HG02981 (cell line): ENCODE results near the gene FGA.

Experiments used
- ATAC-seq: cut with Tn5 transposase; IDR thresholded peaks from one replicate; pipeline ENCODE4 v1.9.1; 2021; ENCODE audit warnings: mild to moderate bottlenecking, moderate library complexity; ENCODE audit not compliant: unreplicated experiment

Gene FGA

DNA sequence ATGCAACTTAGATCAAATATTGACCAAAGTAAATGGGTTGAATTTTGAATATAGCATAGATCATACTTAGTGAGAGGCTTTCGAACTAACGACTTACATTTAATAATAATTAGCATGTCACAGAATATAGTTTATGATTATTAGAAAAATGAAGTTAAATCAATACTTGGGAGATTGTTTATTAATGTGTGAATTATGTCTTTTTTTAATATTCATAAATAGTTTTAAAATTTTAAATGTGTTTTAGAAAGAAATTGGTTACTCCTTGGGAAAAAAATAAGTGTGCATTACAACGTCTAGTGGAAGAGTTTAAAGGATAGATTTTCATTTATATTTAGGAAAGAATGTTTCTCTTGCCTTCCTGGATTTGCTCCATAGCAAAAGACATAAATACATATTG lies 7.3 kb downstream of the FGA start:
- no peak for ATAC-seq

GRCh38 chr4:154582723-154583122 lies 7.8 kb downstream of the FGA start:
- no peak for ATAC-seq

DNA sequence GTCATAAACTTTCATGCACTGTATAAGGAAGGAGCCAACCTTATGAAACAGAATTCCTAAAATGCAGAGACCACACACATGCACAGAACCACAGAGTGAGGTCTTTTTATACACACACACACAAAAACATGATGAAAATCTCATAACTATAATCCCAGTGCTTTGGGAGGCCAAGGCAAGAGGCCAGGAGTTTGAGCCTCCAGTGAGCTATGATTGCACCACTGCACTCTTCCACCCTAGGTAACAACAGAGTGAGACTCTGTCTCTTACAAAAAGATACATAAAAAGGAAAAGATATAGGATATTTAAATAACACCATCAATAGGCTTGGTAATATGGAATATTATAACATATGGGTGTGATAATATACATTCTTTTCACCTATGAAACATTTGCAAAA lies 10.6 kb downstream of the FGA start:
- ATAC-seq: no peak

GRCh38 chr4:154578919-154579318 lies 11.6 kb downstream of the FGA start:
- no peak for ATAC-seq

DNA sequence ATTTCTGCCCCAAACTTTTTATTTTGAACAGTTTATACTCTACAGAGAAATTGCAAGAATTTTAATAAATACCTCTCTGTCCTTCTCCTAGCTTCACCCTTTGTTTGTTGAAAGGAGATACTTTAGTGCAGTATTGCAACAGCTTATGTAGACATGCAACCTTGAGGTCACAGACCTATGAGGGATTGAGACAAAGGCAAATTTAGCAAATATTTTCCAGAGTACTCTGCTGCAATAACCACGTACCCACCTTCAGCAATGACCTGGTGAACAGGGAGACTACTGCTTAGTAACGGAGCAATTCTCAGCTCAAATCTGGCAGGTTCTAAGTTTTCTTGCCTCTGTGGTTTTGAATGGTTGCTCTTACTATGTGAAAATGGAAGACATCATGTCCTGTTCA lies 13.2 kb downstream of the FGA start:
- no peak for ATAC-seq

DNA sequence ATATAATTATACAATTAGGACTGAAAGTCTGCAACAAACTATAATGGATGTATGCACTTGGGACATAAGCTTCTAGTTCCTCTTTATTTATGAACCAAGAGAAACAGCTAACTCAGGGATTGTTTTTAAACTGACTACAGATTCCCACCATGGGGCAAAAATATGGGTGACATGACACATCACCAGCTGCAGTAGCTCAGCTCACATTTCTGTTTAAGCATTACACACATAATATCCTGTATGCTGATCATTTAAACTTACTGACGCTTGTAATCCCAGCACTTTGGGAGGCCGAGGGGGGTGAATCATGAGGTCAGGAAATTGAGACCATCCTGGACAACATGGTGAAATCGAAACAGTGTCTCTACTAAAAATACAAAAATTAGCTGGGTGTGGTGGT lies 16.2 kb downstream of the FGA start:
- no peak for ATAC-seq

DNA sequence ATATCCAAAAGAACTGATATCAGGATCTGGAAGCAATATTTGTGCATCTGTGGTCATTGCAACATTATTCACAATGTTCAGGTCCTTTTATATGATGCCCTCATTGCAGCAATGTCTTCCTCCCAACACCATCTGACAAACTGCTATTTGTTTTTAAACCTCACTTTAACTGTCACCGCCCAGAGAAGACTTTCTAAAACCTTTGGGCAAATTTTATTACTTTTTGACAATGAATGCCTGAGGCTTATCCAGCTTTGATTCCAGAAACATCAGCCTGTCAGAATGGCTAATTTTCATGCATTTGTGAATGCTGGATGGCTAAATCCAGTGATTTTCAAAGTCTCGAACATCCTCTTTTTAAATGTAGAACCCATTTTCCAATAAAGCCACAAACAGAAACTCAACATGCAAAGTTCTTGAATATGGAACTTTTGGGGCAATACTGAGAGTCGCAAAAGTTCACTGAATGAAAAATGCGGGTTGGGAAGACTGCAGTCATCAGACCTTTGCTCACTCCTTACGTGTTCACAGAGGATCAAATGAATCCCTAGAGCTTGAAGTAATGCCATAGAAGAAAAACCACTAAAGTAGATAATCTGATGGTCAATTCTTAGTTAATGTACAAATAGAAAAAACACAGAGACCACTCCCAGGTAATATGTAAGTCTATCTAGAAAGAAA lies 17.2 kb downstream of the FGA start:
- ATAC-seq: no peak

DNA sequence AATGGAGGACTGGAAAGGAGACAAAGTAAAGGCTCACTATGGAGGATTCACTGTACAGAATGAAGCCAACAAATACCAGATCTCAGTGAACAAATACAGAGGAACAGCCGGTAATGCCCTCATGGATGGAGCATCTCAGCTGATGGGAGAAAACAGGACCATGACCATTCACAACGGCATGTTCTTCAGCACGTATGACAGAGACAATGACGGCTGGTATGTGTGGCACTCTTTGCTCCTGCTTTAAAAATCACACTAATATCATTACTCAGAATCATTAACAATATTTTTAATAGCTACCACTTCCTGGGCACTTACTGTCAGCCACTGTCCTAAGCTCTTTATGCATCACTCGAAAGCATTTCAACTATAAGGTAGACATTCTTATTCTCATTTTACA lies 21.0 kb downstream of the FGA start:
- ATAC-seq: no peak

GRCh38 chr4:154569028-154569427 lies 21.5 kb downstream of the FGA start:
- no peak for ATAC-seq

GRCh38 chr4:154566639-154567204 lies 23.8 kb downstream of the FGA start:
- no peak for ATAC-seq

GRCh38 chr4:154565704-154566103 lies 24.8 kb downstream of the FGA start:
- no peak for ATAC-seq

- no peak for ATAC-seq
Observed at GRCh38 chr4:154564311-154564710, 26.2 kb downstream of the FGA start.

DNA sequence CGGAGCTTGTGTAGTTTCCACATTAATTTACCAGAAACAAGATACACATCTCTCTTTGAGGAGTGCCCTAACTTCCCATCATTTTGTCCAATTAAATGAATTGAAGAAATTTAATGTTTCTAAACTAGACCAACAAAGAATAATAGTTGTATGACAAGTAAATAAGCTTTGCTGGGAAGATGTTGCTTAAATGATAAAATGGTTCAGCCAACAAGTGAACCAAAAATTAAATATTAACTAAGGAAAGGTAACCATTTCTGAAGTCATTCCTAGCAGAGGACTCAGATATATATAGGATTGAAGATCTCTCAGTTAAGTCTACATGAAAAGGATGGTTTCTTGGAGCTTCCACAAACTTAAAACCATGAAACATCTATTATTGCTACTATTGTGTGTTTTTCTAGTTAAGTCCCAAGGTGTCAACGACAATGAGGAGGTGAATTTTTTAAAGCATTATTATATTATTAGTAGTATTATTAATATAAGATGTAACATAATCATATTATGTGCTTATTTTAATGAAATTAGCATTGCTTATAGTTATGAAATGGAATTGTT lies 27.8 kb downstream of the FGA start, which contains the start of gene FGB:
Gene FGB, plus strand, starts transcription at position 315 of the 558 bp plus-strand sequence. Its CDS starts 8 bp downstream, at position 323.
- no peak for ATAC-seq

DNA sequence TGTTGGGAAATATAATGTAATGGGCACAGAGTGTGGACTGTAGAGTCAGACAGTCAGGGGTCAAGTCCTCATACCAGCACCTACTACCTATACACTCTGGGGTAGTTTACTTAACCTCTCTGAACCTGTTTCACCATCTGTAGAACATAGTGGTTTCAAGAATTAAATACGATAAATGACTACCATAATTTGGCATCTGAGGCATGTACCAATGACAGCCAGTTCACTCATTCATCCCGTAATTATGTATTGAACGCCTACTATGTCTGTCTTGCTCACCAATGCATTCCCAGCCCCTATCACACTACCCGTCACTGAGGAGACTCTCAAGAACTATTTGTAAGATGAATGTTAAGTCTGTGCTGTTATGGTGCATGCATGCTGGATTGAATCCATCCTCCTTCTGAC lies 29.7 kb downstream of the FGA start:
- no peak for ATAC-seq

- ATAC-seq: no peak
Observed at GRCh38 chr4:154560419-154560801, 30.1 kb downstream of the FGA start.

GRCh38 chr4:154559494-154560418 lies 30.8 kb downstream of the FGA start:
- peak; percentile 72 for ATAC-seq

GRCh38 chr4:154559141-154559493 lies 31.4 kb downstream of the FGA start:
- ATAC-seq: peak; percentile 18

- peak; percentile 53 for ATAC-seq
Observed at GRCh38 chr4:154551872-154552686, 38.5 kb downstream of the FGA start.

DNA sequence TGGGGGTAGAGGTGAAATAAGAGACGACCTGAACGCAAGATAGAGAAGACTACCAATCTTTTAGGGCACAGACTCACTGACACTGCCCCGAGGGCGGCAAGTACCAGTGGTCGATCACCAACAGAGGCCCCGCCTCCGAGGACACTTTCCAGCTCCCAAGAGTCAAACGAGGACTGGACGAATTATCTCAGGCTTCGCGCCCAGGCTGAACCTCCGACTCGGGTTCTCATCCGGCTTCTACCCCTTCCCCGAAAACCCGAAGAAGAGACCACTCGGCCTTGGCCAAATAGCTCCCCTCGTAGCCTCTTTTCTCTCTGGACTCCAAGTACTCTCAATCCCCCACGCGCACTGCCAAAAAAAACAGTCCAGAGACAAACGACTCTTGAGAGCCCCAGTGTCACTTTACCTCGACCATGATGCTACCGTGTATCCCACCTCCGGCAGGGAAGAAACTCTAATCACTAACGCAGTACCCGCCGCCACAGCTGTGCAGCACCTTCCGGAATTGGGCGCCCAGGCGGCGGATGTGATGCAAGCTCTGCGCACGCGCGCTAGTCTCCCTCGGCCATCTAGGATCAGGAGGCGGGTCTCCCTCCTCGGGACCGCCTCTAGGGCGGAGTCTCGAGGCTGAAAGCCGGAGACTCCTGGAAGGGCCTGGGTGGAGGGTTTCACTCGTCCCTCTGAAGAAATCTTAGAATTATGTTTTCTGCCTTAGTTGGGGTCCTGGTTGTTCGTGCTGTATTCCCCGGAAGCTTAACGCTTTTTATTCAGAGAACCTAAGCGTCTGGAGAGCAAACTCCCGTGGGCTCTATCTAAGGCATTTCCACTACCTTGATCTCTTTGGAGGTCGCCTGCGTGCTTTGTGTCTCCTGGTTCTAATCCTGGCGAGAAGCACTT lies 40.4 kb downstream of the FGA start, which contains the start of gene PLRG1:
Gene PLRG1, minus strand, starts transcription at position 507 of the 897 bp plus-strand sequence. Its CDS starts 92 bp downstream, at position 415.
- ATAC-seq: peak; percentile 98

- no peak for ATAC-seq
Observed at GRCh38 chr4:154545689-154546088, 44.9 kb downstream of the FGA start.
